HEK293 (cell line): ENCODE results near the gene RDM1.

Source experiments
- SP2 ChIP-seq: fragments of 450-650 bp; formaldehyde crosslinking; IDR thresholded peaks from 2 replicates; pipeline ENCODE4 v1.5.1; 2016; ENCODE audit warnings: missing biosample characterization, missing genetic modification characterization
- ZNF23 ChIP-seq: fragments of 450-650 bp; formaldehyde crosslinking; IDR thresholded peaks from 2 replicates; pipeline ENCODE4 v1.5.1; 2016; ENCODE audit warnings: missing biosample characterization, missing genetic modification characterization, borderline replicate concordance
- ZNF274 ChIP-seq, 2 experiments: fragments of 200-500 bp in 1 of 2; fragments of 450-650 bp in 1 of 2; sonication (Bioruptor generic) in 1 of 2; formaldehyde crosslinking in 1 of 2; IDR thresholded peaks; 2 replicates each; pipeline versions ENCODE4 v1.5.1 to v1.6.1; 2014 to 2016; ENCODE audit warnings: borderline replicate concordance in 1 of 2, inconsistent platforms in 1 of 2, low read length in 1 of 2, missing biosample characterization in 1 of 2, missing genetic modification characterization in 1 of 2
- ZNF292 ChIP-seq: fragments of 450-650 bp; formaldehyde crosslinking; IDR thresholded peaks from 2 replicates; pipeline ENCODE4 v1.5.1; 2016; ENCODE audit warnings: low read depth, missing biosample characterization, missing genetic modification characterization, borderline replicate concordance
- ZNF629 ChIP-seq: fragments of 450-650 bp; formaldehyde crosslinking; IDR thresholded peaks from 2 replicates; pipeline ENCODE4 v1.5.1; 2017; ENCODE audit warnings: missing biosample characterization, missing genetic modification characterization
- ZNF747 ChIP-seq: fragments of 450-650 bp; formaldehyde crosslinking; IDR thresholded peaks from 2 replicates; pipeline ENCODE4 v1.5.1; 2016; ENCODE audit warnings: missing biosample characterization, missing genetic modification characterization
- ZNF776 ChIP-seq: fragments of 450-650 bp; formaldehyde crosslinking; IDR thresholded peaks from 2 replicates; pipeline ENCODE4 v1.5.0; 2017; ENCODE audit warnings: missing biosample characterization, missing genetic modification characterization, borderline replicate concordance
- TF ChIP-seq, protein P1 (sequence below): fragments of 450-650 bp; formaldehyde crosslinking; IDR thresholded peaks from 2 replicates; pipeline ENCODE4 v1.5.1; 2016; ENCODE audit warnings: missing biosample characterization, missing genetic modification characterization
- TF ChIP-seq, protein P2 (sequence below): sonication (generic); formaldehyde crosslinking; IDR thresholded peaks from 2 replicates; pipeline ENCODE4 v1.8.1; 2022; ENCODE audit warnings: mild to moderate bottlenecking, moderate library complexity, missing genetic modification reagents
- TF ChIP-seq, protein P3 (sequence below): fragments of 450-650 bp; formaldehyde crosslinking; IDR thresholded peaks from 2 replicates; pipeline ENCODE4 v1.5.1; 2016; ENCODE audit warnings: missing biosample characterization, missing genetic modification characterization
- TF ChIP-seq, protein P4 (sequence below): fragments of 450-650 bp; formaldehyde crosslinking; IDR thresholded peaks from 2 replicates; pipeline ENCODE4 v1.5.1; 2016; ENCODE audit warnings: missing biosample characterization, missing genetic modification characterization

DNA sequence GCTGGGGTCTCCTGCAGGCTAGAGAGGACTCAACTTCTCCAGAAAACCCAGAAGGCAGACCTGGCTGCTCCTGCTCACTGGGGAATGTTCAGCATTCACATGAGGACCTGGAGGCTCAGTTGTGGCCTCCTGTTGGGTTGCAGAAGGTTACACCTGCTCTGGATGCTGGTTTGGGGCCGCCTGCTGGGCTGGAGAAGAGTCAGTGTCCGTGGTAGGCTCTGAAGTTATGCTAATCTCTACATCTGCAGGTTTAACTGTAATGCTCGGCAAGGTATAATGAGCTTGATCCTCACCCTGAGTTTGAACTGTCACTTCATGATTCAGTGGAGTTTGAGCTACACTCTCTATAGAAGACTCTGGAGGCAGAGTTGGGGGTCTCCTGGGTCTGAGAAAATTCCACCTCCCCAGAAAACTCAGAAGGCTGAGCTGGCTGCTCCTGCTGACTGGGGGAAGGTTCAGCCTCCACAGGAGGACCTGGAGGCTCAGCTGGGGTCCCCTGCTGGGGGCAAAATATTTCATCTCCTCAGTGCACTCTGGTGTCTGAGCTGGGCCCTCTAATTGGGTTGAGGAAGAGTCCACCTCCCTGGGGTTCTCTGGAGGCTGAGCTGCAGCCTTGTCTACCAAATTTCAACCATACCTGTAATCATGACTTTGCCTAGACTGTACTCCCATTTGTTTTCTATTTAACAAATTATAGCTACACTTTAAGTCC, 23.5 kb downstream of the RDM1 start:
- TF ChIP-seq, protein P1, sequence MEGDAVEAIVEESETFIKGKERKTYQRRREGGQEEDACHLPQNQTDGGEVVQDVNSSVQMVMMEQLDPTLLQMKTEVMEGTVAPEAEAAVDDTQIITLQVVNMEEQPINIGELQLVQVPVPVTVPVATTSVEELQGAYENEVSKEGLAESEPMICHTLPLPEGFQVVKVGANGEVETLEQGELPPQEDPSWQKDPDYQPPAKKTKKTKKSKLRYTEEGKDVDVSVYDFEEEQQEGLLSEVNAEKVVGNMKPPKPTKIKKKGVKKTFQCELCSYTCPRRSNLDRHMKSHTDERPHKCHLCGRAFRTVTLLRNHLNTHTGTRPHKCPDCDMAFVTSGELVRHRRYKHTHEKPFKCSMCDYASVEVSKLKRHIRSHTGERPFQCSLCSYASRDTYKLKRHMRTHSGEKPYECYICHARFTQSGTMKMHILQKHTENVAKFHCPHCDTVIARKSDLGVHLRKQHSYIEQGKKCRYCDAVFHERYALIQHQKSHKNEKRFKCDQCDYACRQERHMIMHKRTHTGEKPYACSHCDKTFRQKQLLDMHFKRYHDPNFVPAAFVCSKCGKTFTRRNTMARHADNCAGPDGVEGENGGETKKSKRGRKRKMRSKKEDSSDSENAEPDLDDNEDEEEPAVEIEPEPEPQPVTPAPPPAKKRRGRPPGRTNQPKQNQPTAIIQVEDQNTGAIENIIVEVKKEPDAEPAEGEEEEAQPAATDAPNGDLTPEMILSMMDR (tag by site-specific recombination), result no peak
- TF ChIP-seq SP2, result no peak
- TF ChIP-seq, protein P2, sequence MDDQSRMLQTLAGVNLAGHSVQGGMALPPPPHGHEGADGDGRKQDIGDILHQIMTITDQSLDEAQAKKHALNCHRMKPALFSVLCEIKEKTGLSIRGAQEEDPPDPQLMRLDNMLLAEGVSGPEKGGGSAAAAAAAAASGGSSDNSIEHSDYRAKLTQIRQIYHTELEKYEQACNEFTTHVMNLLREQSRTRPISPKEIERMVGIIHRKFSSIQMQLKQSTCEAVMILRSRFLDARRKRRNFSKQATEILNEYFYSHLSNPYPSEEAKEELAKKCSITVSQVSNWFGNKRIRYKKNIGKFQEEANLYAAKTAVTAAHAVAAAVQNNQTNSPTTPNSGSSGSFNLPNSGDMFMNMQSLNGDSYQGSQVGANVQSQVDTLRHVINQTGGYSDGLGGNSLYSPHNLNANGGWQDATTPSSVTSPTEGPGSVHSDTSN (CRISPR knock-in tag), result no peak
- TF ChIP-seq ZNF274 (IDR thresholded peaks at IDR 0.05; ENCODE audit: low read length), result no peak
- no peak for TF ChIP-seq ZNF274 (tag by site-specific recombination; IDR thresholded peaks at IDR 0.05; ENCODE audit: borderline replicate concordance)
- no peak for TF ChIP-seq ZNF747 (tag by site-specific recombination)
- no peak for TF ChIP-seq ZNF23 (tag by site-specific recombination)
- no peak for TF ChIP-seq ZNF292 (tag by site-specific recombination)
- TF ChIP-seq, protein P3, sequence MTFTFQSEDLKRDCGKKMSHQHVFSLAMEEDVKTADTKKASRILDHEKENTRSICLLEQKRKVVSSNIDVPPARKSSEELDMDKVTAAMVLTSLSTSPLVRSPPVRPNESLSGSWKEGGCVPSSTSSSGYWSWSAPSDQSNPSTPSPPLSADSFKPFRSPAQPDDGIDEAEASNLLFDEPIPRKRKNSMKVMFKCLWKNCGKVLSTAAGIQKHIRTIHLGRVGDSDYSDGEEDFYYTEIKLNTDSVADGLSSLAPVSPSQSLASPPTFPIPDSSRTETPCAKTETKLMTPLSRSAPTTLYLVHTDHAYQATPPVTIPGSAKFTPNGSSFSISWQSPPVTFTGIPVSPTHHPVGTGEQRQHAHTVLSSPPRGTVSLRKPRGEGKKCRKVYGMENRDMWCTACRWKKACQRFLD (tag by site-specific recombination), result no peak
- TF ChIP-seq, protein P4, sequence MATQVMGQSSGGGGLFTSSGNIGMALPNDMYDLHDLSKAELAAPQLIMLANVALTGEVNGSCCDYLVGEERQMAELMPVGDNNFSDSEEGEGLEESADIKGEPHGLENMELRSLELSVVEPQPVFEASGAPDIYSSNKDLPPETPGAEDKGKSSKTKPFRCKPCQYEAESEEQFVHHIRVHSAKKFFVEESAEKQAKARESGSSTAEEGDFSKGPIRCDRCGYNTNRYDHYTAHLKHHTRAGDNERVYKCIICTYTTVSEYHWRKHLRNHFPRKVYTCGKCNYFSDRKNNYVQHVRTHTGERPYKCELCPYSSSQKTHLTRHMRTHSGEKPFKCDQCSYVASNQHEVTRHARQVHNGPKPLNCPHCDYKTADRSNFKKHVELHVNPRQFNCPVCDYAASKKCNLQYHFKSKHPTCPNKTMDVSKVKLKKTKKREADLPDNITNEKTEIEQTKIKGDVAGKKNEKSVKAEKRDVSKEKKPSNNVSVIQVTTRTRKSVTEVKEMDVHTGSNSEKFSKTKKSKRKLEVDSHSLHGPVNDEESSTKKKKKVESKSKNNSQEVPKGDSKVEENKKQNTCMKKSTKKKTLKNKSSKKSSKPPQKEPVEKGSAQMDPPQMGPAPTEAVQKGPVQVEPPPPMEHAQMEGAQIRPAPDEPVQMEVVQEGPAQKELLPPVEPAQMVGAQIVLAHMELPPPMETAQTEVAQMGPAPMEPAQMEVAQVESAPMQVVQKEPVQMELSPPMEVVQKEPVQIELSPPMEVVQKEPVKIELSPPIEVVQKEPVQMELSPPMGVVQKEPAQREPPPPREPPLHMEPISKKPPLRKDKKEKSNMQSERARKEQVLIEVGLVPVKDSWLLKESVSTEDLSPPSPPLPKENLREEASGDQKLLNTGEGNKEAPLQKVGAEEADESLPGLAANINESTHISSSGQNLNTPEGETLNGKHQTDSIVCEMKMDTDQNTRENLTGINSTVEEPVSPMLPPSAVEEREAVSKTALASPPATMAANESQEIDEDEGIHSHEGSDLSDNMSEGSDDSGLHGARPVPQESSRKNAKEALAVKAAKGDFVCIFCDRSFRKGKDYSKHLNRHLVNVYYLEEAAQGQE, result no peak
- no peak for TF ChIP-seq ZNF629 (tag by site-specific recombination)
- TF ChIP-seq ZNF776 (tag by site-specific recombination), result no peak
